ENCODE data around the gene TSPAN7.

Gene TSPAN7

GRCh38 chrX:38699121-38699520 lies 137.8 kb downstream of the TSPAN7 start:
- DNase-seq = no peak

DNA sequence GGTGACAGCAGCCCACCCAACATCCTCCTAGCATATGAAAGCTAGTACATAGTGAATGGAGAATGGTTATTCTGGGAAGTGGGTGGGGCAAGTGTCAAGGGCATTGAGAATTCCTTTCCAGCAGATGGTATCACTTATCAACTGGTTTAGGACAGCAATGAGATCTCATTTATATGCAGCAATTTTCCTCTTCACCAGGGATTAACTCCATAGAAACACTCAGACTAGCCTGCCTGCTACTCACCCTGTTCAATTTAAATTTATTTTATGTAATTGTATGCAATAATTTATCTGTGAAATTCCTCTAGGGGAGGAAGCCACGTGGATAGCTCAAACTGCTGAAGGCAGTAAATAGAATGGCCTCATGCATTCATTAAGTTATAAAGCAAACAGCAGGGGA lies 138.4 kb downstream of the TSPAN7 start:
- no peak for DNase-seq

DNA sequence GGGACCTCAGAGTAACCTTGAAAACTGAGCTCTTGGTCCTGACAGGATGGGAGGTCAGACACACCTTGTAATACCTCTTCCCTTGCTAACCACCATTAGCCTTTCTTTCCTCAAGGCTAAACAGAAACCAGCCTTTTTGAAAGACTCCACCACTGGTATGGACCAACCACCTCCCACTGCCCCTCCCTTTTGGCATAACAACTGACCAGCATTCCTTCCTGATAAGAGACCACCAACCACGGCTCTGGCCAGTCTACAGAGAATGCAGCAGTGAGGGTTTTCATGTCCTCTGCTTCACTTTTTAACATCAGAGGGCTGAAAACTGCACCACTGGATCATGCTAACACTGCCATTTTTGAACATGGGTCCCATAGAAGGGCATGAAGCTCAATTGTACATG lies 139.7 kb downstream of the TSPAN7 start:
- no peak for DNase-seq

GRCh38 chrX:38704146-38704882 lies 143.0 kb downstream of the TSPAN7 start:
- no peak for DNase-seq

GRCh38 chrX:38717871-38718270 lies 156.5 kb downstream of the TSPAN7 start:
- no peak for DNase-seq

DNA sequence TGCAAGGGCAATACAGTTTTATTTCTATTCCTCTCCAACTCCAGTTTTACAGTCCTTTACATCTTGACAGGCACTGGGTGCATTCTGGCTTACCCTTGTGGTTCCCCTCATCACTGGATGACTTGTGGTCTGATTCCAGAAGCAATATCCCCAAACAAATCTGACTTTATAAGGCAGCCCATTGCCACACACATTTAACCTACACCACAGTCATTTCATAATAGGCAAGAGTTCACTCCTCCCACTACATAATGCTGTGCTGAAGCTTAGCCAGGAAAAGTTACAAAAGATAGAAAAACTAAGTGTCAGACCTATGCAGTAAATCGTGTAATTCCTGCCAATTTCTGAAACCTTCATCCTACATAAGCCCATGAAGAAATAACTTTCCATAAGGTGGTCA lies 157.0 kb downstream of the TSPAN7 start:
- no peak for DNase-seq

DNA sequence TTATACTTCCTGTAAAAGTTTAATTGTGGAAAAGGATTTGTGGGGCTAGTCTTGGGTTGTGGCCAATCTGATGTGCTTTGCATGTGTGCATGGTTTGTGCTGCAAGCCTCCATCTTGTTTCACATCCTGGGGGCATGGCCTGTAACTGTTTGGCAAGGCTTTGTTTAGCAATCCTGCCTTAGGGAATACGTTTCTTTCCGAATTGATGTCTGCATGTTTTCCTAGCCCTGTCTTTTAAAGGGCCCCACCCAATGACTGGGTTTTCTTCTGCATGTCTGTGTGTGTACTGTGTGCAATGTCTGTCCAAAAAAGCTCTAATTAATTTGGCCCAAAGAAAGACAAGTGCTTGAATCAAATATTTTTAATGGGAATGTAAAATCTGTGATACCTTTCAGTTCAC lies 165.3 kb downstream of the TSPAN7 start:
- no peak for DNase-seq

- DNase-seq = no peak
Measured at GRCh38 chrX:38727668-38728067, 166.3 kb downstream of the TSPAN7 start.

DNA sequence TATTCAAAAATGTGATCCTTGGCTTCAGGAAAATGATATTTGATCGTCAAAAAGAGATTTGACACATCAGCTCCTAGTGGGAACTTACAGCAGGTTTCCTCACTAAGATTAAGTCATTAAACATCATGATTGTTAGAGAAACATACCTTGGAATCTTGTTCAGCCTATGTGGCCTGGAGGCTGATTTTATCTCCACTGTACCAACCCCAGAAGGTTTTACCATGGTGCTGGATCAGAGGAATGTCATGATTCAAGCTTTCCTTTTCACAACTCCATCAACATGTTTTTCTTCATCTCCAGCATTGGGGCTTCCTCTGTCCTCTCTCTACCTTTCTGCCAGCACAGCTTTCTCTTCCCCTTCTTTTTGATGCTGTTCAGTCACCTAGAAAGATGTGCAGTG lies 171.5 kb downstream of the TSPAN7 start:
- no peak for DNase-seq

All from COR-L47 (cell line).